ENCODE results near the gene PTPRCAP.

PTPRCAP gene

DNA sequence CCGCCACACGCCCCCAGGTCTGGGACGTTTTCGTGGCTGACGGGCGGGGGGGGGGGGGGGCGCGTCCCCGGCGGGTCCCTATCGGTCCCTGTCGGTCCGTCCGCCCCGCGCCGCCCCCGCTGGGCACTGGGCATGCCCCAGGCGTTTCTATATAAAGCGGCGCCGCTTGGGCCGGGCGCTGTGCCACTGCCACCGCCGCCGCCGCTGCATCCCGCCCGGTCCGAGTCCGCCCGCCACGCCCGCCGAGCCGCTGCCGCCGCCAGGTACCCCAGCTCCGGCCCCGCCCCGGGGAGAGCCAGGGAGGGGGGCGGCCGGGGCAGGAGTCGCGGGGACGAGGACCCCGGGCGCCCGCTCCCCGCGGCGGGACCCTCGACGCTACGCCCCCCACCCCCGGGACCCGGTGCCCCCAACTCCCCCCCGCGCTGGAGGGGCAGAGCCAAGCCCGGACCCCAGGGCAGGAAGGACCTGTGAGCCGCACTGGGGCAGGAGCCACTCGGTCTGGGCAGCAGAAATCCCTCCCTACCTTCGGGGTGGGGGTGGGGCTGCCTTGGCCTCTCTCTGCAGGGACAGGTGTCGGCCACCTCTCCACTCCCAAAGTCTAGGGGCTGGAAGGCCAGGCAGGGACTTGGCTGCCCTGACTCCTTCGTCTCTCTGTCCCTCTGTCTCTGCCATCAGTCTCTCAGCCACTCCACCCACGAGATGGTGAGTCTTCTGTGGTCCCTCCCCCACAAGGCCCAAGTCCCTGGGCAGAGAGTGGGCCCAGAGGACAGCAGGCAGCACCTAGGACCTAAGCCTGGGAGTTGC is 21.8 kb downstream of the PTPRCAP start, which contains the start of gene CARNS1:
Gene CARNS1 (plus strand): TSS at position 178 of the 804 bp plus-strand sequence. CDS start 522 bp downstream, at position 700.
- TF ChIP-seq, protein P1, sequence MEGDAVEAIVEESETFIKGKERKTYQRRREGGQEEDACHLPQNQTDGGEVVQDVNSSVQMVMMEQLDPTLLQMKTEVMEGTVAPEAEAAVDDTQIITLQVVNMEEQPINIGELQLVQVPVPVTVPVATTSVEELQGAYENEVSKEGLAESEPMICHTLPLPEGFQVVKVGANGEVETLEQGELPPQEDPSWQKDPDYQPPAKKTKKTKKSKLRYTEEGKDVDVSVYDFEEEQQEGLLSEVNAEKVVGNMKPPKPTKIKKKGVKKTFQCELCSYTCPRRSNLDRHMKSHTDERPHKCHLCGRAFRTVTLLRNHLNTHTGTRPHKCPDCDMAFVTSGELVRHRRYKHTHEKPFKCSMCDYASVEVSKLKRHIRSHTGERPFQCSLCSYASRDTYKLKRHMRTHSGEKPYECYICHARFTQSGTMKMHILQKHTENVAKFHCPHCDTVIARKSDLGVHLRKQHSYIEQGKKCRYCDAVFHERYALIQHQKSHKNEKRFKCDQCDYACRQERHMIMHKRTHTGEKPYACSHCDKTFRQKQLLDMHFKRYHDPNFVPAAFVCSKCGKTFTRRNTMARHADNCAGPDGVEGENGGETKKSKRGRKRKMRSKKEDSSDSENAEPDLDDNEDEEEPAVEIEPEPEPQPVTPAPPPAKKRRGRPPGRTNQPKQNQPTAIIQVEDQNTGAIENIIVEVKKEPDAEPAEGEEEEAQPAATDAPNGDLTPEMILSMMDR (IDR thresholded peaks at IDR 0.05; ENCODE audit: insufficient read depth, low read depth, low read length, missing control alignments), result no peak
- H3K4me3 ChIP-seq (ENCODE audit: low read length), result no peak within 1 kb of the TSS
- DNase-seq (ENCODE audit: low read depth), result no peak

DNA sequence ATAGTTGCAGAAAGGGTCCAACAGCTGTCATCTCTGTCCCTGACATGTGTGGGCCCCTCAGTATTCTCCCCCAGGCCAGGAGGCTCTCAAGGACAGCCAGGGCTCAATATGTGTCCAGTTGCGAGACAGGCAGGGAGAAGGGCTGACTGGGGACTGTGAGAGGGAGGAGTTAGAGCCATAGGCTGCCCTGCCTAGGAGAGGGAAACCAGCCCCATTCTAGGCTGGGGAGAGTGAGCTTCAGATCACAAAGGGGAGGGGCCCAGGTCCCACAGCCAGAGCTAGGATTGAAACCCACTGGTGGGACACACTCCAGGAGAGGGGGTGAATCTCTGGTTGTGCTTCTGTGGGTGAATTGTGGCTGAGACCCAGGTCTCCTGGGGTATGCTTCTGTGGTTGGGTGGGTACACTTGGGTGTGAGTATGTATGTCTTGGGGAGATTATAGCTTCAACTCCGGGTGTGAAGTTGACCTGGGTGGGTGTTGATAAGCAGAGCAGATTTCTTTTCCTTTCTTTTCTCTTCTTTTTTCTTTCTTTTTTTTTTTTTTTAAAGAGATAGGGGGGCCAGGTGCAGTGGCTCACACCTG is 24.1 kb downstream of the PTPRCAP start:
- DNase-seq (ENCODE audit: low read depth), result no peak
- TF ChIP-seq, protein P1 (IDR thresholded peaks at IDR 0.05; ENCODE audit: insufficient read depth, low read depth, low read length, missing control alignments), result no peak
- no peak overlapping the region for H3K4me3 ChIP-seq (ENCODE audit: low read length)

DNA sequence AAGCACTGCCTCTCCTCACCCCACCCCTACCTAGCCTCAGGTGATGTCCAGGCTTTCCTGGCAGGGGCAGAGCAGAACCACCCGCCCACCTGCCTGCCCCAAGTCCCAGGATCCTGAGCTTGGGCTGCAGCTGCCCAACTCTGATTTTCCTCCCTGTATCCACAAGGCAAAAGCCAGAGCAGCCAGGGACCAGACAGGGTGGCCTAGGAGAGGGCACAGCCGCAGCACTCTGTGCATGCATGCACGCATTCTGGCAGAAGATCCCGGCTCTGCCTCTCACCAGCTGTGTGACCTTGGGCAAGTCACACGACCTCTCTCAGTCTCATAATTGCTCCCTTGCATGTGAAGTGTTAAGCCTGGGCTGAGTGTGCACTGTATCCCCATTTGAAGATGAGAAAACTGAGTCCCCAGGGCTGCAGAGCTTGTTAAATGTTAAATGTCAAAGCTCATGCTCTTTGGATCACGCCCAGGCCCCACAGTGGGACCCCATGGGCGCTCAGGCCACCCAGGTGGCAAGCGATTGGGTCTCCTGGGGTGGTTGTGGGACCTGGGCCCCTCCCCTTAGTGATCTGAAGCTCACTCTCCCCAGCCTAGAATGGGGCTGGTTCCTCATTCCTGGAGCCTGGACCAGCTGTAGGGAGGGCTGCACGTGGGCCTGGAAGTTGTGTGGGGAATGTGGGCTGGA is 24.8 kb downstream of the PTPRCAP start:
- TF ChIP-seq, protein P1 (IDR thresholded peaks at IDR 0.05; ENCODE audit: insufficient read depth, low read depth, low read length, missing control alignments), result no peak
- no peak for DNase-seq (ENCODE audit: low read depth)

DNA sequence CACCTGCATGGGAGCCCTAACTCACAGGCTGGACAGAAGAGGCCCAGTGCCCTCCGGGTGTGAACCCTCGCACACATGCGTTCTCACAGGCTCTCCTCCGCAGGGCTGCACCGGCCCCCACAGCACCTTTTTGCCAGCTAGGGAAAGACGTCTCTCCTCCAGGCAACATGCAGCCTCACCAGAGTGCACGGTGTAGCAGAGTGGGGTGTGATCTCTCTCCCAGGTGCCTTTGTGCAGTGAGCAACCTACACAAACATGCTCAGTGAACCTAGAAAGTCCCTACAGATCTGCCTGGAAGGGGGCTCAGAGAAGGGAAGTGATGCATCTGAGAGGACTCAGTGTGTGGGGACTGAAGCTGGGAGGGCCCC is 25.7 kb downstream of the PTPRCAP start:
- TF ChIP-seq, protein P1 (IDR thresholded peaks at IDR 0.05; ENCODE audit: insufficient read depth, low read depth, low read length, missing control alignments), result no peak
- no peak for DNase-seq (ENCODE audit: low read depth)
- no peak overlapping the region for H3K4me3 ChIP-seq (ENCODE audit: low read length)

More for the DNA sequence above, 24.8 kb downstream of the PTPRCAP start:
- H3K4me3 ChIP-seq (ENCODE audit: low read length), result no peak overlapping the region

DNA sequence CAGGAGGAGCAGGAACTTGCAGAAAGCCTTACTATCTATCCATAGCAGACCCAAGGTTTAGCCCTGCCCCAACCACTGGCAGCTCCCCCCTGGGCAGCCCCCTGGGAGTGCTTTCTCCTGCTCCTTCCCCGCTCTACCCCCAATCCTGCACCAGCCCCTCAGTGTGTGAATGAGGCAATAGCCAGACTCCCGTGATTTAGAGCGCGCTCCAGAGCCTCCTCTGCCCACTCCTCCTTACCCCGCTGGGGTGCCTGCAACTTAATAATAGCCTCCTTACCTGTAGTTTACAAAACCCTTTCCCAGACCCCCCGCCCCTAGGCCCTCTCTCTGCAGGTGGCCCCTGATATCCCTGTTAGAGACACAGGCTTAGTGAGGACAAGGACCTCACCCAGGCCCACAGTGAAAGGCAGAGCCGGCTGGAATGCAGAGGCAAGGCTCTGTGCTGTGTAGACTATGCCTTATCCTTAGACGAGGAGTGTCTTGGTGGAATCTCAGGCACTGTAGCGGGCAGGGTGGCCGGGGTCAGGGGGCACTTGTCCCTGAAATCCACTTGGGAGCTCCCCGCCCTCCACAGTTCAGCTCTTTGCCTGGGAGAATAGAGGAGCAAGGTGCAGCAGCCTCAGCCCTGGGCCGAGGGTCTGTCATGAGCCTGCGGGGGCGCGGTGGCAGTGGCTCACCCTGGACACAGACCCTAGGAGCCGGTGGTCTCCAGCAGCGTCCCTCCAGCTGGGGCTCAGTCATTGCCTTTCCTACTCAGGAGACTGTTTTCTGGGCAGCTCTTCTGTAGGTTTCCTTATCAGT is 26.3 kb downstream of the PTPRCAP start:
- no peak overlapping the region for H3K4me3 ChIP-seq (ENCODE audit: low read length)
- TF ChIP-seq, protein P1 (IDR thresholded peaks at IDR 0.05; ENCODE audit: insufficient read depth, low read depth, low read length, missing control alignments), result no peak
- DNase-seq (ENCODE audit: low read depth), result no peak

DNA sequence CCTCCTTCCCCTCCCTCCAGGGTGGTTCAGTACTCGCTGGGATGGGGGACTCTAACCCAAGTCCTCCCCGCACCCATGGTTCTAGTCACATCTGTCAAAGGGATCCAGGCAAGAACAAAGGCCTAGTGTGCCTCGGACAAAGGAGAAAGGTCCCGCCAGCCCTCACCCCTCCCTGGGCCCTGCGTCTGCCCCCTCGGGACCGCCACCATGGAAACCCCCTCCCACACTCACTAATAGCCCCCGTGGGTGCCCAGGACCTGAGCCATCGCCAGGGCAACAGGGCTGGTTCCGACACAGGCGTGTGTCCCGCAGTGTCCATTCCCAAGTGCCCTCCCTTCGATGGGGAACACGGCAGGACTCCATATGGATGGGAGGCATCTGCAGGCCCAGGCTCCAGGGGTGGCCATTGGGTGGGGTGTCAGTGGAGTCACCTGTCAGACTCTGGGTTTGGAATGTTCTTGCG is 27.1 kb downstream of the PTPRCAP start:
- TF ChIP-seq, protein P1 (IDR thresholded peaks at IDR 0.05; ENCODE audit: insufficient read depth, low read depth, low read length, missing control alignments), result no peak
- H3K4me3 ChIP-seq (ENCODE audit: low read length), result no peak overlapping the region
- no peak for DNase-seq (ENCODE audit: low read depth)
